Upper lobe of left lung (tissue), 4 donors: ENCODE data around the gene MCTP2.

Source experiments
- EP300 ChIP-seq, 4 donors: sonication (generic); formaldehyde crosslinking; IDR thresholded peaks; one replicate each; pipeline ENCODE4 v1.5.1; 2017; ENCODE audit warnings: antibody characterized with exemption in 4 of 4, control low read depth in 2 of 4
- POLR2A ChIP-seq, 4 donors: fragments of 450-650 bp; IDR thresholded peaks; one replicate each; pipeline ENCODE4 v1.5.1; 2016 to 2017; ENCODE audit warnings: antibody characterized with exemption in 4 of 4, mild to moderate bottlenecking in 2 of 4
- POLR2AphosphoS5 ChIP-seq, 2 donors: sonication (generic); formaldehyde crosslinking; IDR thresholded peaks; one replicate each; pipeline ENCODE4 v1.5.1; 2017; ENCODE audit warnings: antibody characterized with exemption in 2 of 2

- TF ChIP-seq POLR2AphosphoS5 (IDR thresholded peaks at IDR 0.05) (no peak), POLR2A (IDR thresholded peaks at IDR 0.05) (no peak), EP300 (IDR thresholded peaks at IDR 0.05) (no peak)
Measured at GRCh38 chr15:94532226-94532625, 300.9 kb downstream of the MCTP2 start.
